Upper lobe of right lung (tissue), 1 donor: Measurements from ENCODE around the gene SLC35F6. TPM values are rescaled to one million over a fixed set of nuclear protein-coding genes. Genes with fewer than 3 reads are reported as not detected.
"Not testable (repeated sequence)": the region's sequence is repeated elsewhere in the genome, so short reads cannot be mapped to it uniquely, and the experiment has no call there.

Experiments
- ATAC-seq: fragments of 200-7000 bp; cut with Tn5 transposase; one replicate; pipeline ENCODE4 v1.9.1; 2020; ENCODE audit warnings: mild to moderate bottlenecking, moderate library complexity
- DNase-seq: peaks from one replicate; pipeline ENCODE4 v3.0.0-alpha.2; 2020
- H3K27ac ChIP-seq: fragments of 200-600 bp; one replicate; pipeline ENCODE4 v1.8.0; 2022
- H3K27me3 ChIP-seq: fragments of 200-600 bp; one replicate; pipeline ENCODE4 v1.8.0; 2022; ENCODE audit warnings: mild to moderate bottlenecking
- H3K36me3 ChIP-seq: fragments of 200-600 bp; one replicate; pipeline ENCODE4 v1.8.0; 2022
- H3K4me1 ChIP-seq: fragments of 200-600 bp; one replicate; pipeline ENCODE4 v1.8.0; 2022
- H3K4me3 ChIP-seq: fragments of 200-600 bp; one replicate; pipeline ENCODE4 v1.8.0; 2022; ENCODE audit warnings: mild to moderate bottlenecking
- H3K9me3 ChIP-seq: fragments of 200-600 bp; one replicate; pipeline ENCODE4 v1.8.0; 2022
- CTCF ChIP-seq: fragments of 200-600 bp; IDR thresholded peaks from one replicate; pipeline ENCODE4 v1.8.0; 2022; ENCODE audit warnings: antibody characterized with exemption
- intact Hi-C: fragments of 100-400 bp; cut with DNase I; formaldehyde crosslinking; loops from one replicate; pipeline ENCODE4 v1.11.0; 2022
- total RNA-seq: library from RNA; stranded (reverse); fragmentation: NEBNext Ultra II Directional; extraction: Animal tissue kit (Norgen Biotek cat#: 25700); gene quantifications from one replicate; pipeline ENCODE4 v1.2.1, GENCODE V29; 2021
- donor health status: DM: no; HTN: yes; CAD: no; lungs with severe emphysema.

Gene SLC35F6
- total RNA-seq, 1 donor from 2014 or later = 42.2 TPM

GRCh38 chr2:26759845-26760244, 4.2 kb upstream of the SLC35F6 start:
- Histone ChIP-seq H3K36me3 (no peaks in the 10 kb centered on the region), H3K4me1 (peaks cover 15% of the 10 kb centered on the region), H3K4me3 (no peak overlapping the region), H3K27ac (no peak overlapping the region), H3K27me3 (no peaks in the 10 kb centered on the region), H3K9me3 (no peaks in the 10 kb centered on the region)
- no peak for ATAC-seq
- DNase-seq = no peak
- no peak for TF ChIP-seq CTCF
- intact Hi-C loops = no loop called here

GRCh38 chr2:26760991-26761390, 3.1 kb upstream of the SLC35F6 start:
- H3K27me3 ChIP-seq, ATAC-seq, H3K9me3 ChIP-seq, H3K27ac ChIP-seq, intact Hi-C loops, H3K4me3 ChIP-seq, DNase-seq, H3K36me3 ChIP-seq: not testable (repeated sequence)
- H3K4me1 ChIP-seq = peaks cover 27% of the 10 kb centered on the region

GRCh38 chr2:26763019-26763418, 1.1 kb upstream of the SLC35F6 start:
- Histone ChIP-seq H3K27me3 (no peaks in the 10 kb centered on the region), H3K36me3 (no peaks in the 10 kb centered on the region), H3K27ac (no peak overlapping the region), H3K4me1 (peaks cover 33% of the 10 kb centered on the region), H3K9me3 (no peaks in the 10 kb centered on the region), H3K4me3 (no peak overlapping the region)
- ATAC-seq (no peak), DNase-seq (no peak)
- no peak for TF ChIP-seq CTCF
- intact Hi-C loops = no loop called here

GRCh38 chr2:26764906-26765305, 822 bp downstream of the SLC35F6 start:
- no peak for DNase-seq
- intact Hi-C loops = no loop called here
- no peaks in the 10 kb centered on the region for H3K9me3 ChIP-seq
- H3K4me3 ChIP-seq = peak overlapping the region; percentile 95
- no peaks in the 10 kb centered on the region for H3K36me3 ChIP-seq
- H3K4me1 ChIP-seq = peaks cover 43% of the 10 kb centered on the region
- no peak for TF ChIP-seq CTCF
- no peaks in the 10 kb centered on the region for H3K27me3 ChIP-seq
- ATAC-seq = no peak
- H3K27ac ChIP-seq = peak overlapping the region; percentile 95

- Histone ChIP-seq H3K4me3 (peak overlapping the region; percentile 95), H3K27ac (no peak overlapping the region)
- intact Hi-C loops = no loop called here
These were observed 1.6 kb downstream of the SLC35F6 start for GRCh38 chr2:26765475-26766200.

More at GRCh38 chr2:26765475-26766200, 1.6 kb downstream of the SLC35F6 start:
- peaks cover 48% of the 10 kb centered on the region for H3K4me1 ChIP-seq
- no peak for DNase-seq
- ATAC-seq = no peak
- no peaks in the 10 kb centered on the region for H3K36me3 ChIP-seq
- no peaks in the 10 kb centered on the region for H3K9me3 ChIP-seq
- no peak for TF ChIP-seq CTCF
- H3K27me3 ChIP-seq = no peaks in the 10 kb centered on the region
